Neural cell (in vitro differentiated cells): ENCODE data around the gene NUP210L. TPM values are rescaled to one million over a fixed set of nuclear protein-coding genes. Genes with fewer than 3 reads are reported as not detected.

Experiments used
- H2AFZ ChIP-seq: fragments of 200-600, 300-800 bp; sonication (generic), shearing (Covaris generic); 2 replicates; pipeline ENCODE4 v1.6.0; 2014; ENCODE audit warnings: low read depth, mild to moderate bottlenecking, antibody characterized with exemption, low read length, moderate library complexity
- H3F3A ChIP-seq: fragments of 200-600 bp; shearing (Covaris generic); 2 replicates; pipeline ENCODE4 v1.6.1; 2016; ENCODE audit warnings: mild to moderate bottlenecking, moderate library complexity, mixed read lengths, antibody characterized with exemption, low read length; ENCODE audit not compliant: insufficient read depth, poor library complexity, severe bottlenecking
- H3K27ac ChIP-seq: fragments of 200-600, 300-800 bp; sonication (generic), shearing (Covaris generic); 2 replicates; pipeline ENCODE4 v1.5.1; 2014; ENCODE audit warnings: mild to moderate bottlenecking, low read length, moderate library complexity
- H3K27me3 ChIP-seq: fragments of 300-800, 200-600 bp; sonication (generic), shearing (Covaris generic); 2 replicates; pipeline ENCODE4 v1.6.0; 2014; ENCODE audit warnings: mild to moderate bottlenecking, low read depth, low read length, moderate library complexity; ENCODE audit not compliant: insufficient read depth
- H3K36me3 ChIP-seq: fragments of 300-800, 200-600 bp; sonication (generic), shearing (Covaris generic); 2 replicates; pipeline ENCODE4 v1.5.1; 2014; ENCODE audit warnings: mild to moderate bottlenecking, antibody characterized with exemption, low read length, moderate library complexity; ENCODE audit not compliant: insufficient read depth
- H3K4me2 ChIP-seq: fragments of 300-800, 200-600 bp; sonication (generic), shearing (Covaris generic); 2 replicates; pipeline ENCODE4 v1.6.0; 2014; ENCODE audit warnings: mild to moderate bottlenecking, low read length
- H3K4me3 ChIP-seq: fragments of 300-800, 200-600 bp; sonication (generic), shearing (Covaris generic); 2 replicates; pipeline ENCODE4 v1.5.1; 2014; ENCODE audit warnings: mild to moderate bottlenecking, low read length, moderate library complexity
- H3K79me2 ChIP-seq: fragments of 200-600 bp; shearing (Covaris generic); replicated peaks from 2 replicates; pipeline ENCODE4 v1.6.0; 2014; ENCODE audit warnings: mild to moderate bottlenecking, low read length, moderate library complexity; ENCODE audit not compliant: insufficient read depth
- H3K9ac ChIP-seq: fragments of 300-800, 200-600 bp; sonication (generic), shearing (Covaris generic); 2 replicates; pipeline ENCODE4 v1.6.1; 2016; ENCODE audit warnings: mild to moderate bottlenecking, low read length, mixed read lengths
- H3K9me2 ChIP-seq: fragments of 200-600 bp; shearing (Covaris generic); 2 replicates; pipeline ENCODE4 v1.6.1; 2016; ENCODE audit warnings: mild to moderate bottlenecking, low read length, mixed read lengths; ENCODE audit not compliant: insufficient read depth
- H3K9me3 ChIP-seq: fragments of 200-600, 300-800 bp; sonication (generic), shearing (Covaris generic); 2 replicates; pipeline ENCODE4 v1.6.1; 2016; ENCODE audit warnings: mild to moderate bottlenecking, mixed run types, low read length, moderate library complexity, mixed read lengths
- H4K20me1 ChIP-seq: fragments of 200-600 bp; shearing (Covaris generic); 2 replicates; pipeline ENCODE4 v1.6.1; 2016; ENCODE audit warnings: mild to moderate bottlenecking, mixed run types; ENCODE audit not compliant: insufficient read depth
- EP300 ChIP-seq: fragments of 450-650 bp; conservative IDR thresholded peaks from 2 replicates; pipeline ENCODE4 v1.6.1; 2014; ENCODE audit warnings: antibody characterized with exemption, mild to moderate bottlenecking, moderate library complexity; ENCODE audit not compliant: poor library complexity, severe bottlenecking
- EZH2 ChIP-seq: fragments of 200-600, 300-800 bp; shearing (Covaris generic), sonication (generic); IDR thresholded peaks from 2 replicates; pipeline ENCODE4 v1.6.1; 2014; ENCODE audit warnings: antibody characterized with exemption, low read length, borderline replicate concordance, mild to moderate bottlenecking; ENCODE audit not compliant: insufficient read depth, poor library complexity, severe bottlenecking
- MXI1 ChIP-seq: fragments of 450-650 bp; conservative IDR thresholded peaks from 2 replicates; pipeline ENCODE4 v1.6.1; 2014; ENCODE audit warnings: antibody characterized with exemption, mild to moderate bottlenecking; ENCODE audit not compliant: poor library complexity, severe bottlenecking
- POLR2AphosphoS5 ChIP-seq: IDR thresholded peaks from 2 replicates; pipeline ENCODE4 v1.6.1; 2012
- RAD21 ChIP-seq: fragments of 450-650 bp; conservative IDR thresholded peaks from 2 replicates; pipeline ENCODE4 v1.6.1; 2014; ENCODE audit warnings: antibody characterized with exemption, mild to moderate bottlenecking, moderate library complexity
- SMC3 ChIP-seq: fragments of 450-650 bp; conservative IDR thresholded peaks from 2 replicates; pipeline ENCODE4 v1.6.1; 2014; ENCODE audit warnings: antibody characterized with exemption, mild to moderate bottlenecking, moderate library complexity; ENCODE audit not compliant: poor library complexity
- TAF1 ChIP-seq: IDR thresholded peaks from 2 replicates; pipeline ENCODE4 v1.6.1; 2012; ENCODE audit warnings: low read depth
- polyA plus RNA-seq: library from polyadenylated mRNA; depleted of rRNA; stranded (reverse); fragments of >200 nt; gene quantifications from 2 replicates; pipeline ENCODE4 v1.2.3, GENCODE V29; 2014
- TF ChIP-seq, protein P1 (sequence below): IDR thresholded peaks from 2 replicates; pipeline ENCODE4 v1.6.1; 2012; ENCODE audit warnings: borderline replicate concordance
- TF ChIP-seq, protein P2 (sequence below): fragments of 450-650 bp; IDR thresholded peaks from 2 replicates; pipeline ENCODE4 v1.5.1; 2014; ENCODE audit warnings: antibody characterized with exemption, mild to moderate bottlenecking, moderate library complexity; ENCODE audit not compliant: poor library complexity, severe bottlenecking

The NUP210L gene
- polyA plus RNA-seq, 1 donor from 2014 or later = 0.09 TPM

DNA sequence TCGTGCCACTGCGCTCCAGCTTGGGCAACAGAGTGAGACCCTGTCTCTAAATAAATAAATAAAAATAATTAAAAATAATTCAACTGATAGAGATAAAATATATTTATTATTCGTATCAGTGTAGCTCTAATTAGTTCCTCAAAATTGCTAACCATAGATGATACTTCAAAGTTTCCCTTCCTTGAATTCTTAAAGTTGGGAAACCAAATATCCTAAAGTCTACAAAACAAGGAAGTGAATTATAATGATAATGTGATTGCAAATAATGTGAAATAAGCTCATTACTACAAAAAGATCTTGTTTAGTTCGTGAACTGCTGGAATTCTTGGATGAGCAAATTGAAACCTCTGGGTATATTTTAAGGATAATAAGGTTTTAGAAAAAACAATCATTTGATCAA, 60.5 kb downstream of the NUP210L start:
- Histone ChIP-seq H3K27ac (no peak overlapping the region), H3K9me3 (no peaks in the 10 kb centered on the region), H3K9me2 (no peaks in the 10 kb centered on the region), H3K27me3 (no peaks in the 10 kb centered on the region), H3K4me2 (no peak overlapping the region), H3F3A (no peaks in the 10 kb centered on the region), H3K4me3 (no peak overlapping the region), H3K36me3 (no peaks in the 10 kb centered on the region), H3K79me2 (no peaks in the 10 kb centered on the region), H3K9ac (no peak overlapping the region), H4K20me1 (no peaks in the 10 kb centered on the region), H2AFZ (no peak overlapping the region)
- TF ChIP-seq EZH2 = no peak
- TF ChIP-seq RAD21 = no peak
- TF ChIP-seq, protein P1, sequence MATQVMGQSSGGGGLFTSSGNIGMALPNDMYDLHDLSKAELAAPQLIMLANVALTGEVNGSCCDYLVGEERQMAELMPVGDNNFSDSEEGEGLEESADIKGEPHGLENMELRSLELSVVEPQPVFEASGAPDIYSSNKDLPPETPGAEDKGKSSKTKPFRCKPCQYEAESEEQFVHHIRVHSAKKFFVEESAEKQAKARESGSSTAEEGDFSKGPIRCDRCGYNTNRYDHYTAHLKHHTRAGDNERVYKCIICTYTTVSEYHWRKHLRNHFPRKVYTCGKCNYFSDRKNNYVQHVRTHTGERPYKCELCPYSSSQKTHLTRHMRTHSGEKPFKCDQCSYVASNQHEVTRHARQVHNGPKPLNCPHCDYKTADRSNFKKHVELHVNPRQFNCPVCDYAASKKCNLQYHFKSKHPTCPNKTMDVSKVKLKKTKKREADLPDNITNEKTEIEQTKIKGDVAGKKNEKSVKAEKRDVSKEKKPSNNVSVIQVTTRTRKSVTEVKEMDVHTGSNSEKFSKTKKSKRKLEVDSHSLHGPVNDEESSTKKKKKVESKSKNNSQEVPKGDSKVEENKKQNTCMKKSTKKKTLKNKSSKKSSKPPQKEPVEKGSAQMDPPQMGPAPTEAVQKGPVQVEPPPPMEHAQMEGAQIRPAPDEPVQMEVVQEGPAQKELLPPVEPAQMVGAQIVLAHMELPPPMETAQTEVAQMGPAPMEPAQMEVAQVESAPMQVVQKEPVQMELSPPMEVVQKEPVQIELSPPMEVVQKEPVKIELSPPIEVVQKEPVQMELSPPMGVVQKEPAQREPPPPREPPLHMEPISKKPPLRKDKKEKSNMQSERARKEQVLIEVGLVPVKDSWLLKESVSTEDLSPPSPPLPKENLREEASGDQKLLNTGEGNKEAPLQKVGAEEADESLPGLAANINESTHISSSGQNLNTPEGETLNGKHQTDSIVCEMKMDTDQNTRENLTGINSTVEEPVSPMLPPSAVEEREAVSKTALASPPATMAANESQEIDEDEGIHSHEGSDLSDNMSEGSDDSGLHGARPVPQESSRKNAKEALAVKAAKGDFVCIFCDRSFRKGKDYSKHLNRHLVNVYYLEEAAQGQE = no peak
- TF ChIP-seq SMC3 = no peak
- no peak for TF ChIP-seq EP300
- no peak for TF ChIP-seq TAF1
- TF ChIP-seq, protein P2, sequence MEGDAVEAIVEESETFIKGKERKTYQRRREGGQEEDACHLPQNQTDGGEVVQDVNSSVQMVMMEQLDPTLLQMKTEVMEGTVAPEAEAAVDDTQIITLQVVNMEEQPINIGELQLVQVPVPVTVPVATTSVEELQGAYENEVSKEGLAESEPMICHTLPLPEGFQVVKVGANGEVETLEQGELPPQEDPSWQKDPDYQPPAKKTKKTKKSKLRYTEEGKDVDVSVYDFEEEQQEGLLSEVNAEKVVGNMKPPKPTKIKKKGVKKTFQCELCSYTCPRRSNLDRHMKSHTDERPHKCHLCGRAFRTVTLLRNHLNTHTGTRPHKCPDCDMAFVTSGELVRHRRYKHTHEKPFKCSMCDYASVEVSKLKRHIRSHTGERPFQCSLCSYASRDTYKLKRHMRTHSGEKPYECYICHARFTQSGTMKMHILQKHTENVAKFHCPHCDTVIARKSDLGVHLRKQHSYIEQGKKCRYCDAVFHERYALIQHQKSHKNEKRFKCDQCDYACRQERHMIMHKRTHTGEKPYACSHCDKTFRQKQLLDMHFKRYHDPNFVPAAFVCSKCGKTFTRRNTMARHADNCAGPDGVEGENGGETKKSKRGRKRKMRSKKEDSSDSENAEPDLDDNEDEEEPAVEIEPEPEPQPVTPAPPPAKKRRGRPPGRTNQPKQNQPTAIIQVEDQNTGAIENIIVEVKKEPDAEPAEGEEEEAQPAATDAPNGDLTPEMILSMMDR = no peak
- no peak for TF ChIP-seq POLR2AphosphoS5
- TF ChIP-seq MXI1 = no peak

DNA sequence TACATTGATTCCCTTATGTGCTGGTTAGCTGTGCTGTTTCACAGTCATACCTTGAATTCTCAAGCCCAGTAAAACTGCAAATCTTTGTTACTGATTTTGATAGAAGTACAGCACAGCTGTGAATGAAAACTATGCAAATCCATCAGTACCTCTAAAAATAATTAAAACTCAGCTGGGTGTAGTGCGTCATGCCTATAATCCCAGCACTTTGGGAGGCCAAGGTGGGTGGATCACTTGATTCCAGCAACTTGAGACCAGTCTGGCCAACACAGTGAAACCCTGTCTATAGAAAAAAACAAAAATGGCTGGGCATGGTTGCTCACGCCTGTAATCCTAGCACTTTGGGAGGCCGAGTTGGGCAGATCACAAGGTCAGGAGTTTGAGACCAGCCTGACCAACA, 61.2 kb downstream of the NUP210L start:
- Histone ChIP-seq H3K9me3 (no peaks in the 10 kb centered on the region), H3K27ac (no peak overlapping the region), H3K4me2 (no peak overlapping the region), H3K36me3 (no peaks in the 10 kb centered on the region), H3K9me2 (no peaks in the 10 kb centered on the region), H3K9ac (no peak overlapping the region), H3K4me3 (no peak overlapping the region), H4K20me1 (no peaks in the 10 kb centered on the region), H2AFZ (no peak overlapping the region), H3K27me3 (no peaks in the 10 kb centered on the region), H3K79me2 (no peaks in the 10 kb centered on the region), H3F3A (no peaks in the 10 kb centered on the region)
- TF ChIP-seq, protein P1 = no peak
- TF ChIP-seq RAD21 (no peak), TAF1 (no peak), EZH2 (no peak), MXI1 (no peak), EP300 (no peak), SMC3 (no peak), POLR2AphosphoS5 (no peak)
- TF ChIP-seq, protein P2 = no peak
